HepG2 (cell line): Measurements from ENCODE around the gene SS18L1. TPM values are rescaled to one million over a fixed set of nuclear protein-coding genes. Genes with fewer than 3 reads are reported as not detected.

Experiments
- DNMT3B ChIP-seq: conservative IDR thresholded peaks from 2 replicates; pipeline ENCODE4 v1.6.1; 2016; ENCODE audit warnings: missing biosample characterization, control low read depth
- GLI4 ChIP-seq: sonication (generic); formaldehyde crosslinking; IDR thresholded peaks from 2 replicates; pipeline ENCODE4 v1.5.1; 2020; ENCODE audit warnings: missing genetic modification reagents, mild to moderate bottlenecking, moderate library complexity, borderline replicate concordance
- KDM5A ChIP-seq: fragments of 200-600 bp; sonication (generic); IDR thresholded peaks from 2 replicates; pipeline ENCODE4 v1.7.0; 2018; ENCODE audit warnings: antibody characterized with exemption, mild to moderate bottlenecking, low read length, borderline replicate concordance
- KDM6A ChIP-seq: IDR thresholded peaks from 2 replicates; pipeline ENCODE4 v1.6.1; 2016; ENCODE audit warnings: low read depth
- NKX3-1 ChIP-seq: sonication (generic); formaldehyde crosslinking; IDR thresholded peaks from 2 replicates; pipeline ENCODE4 v1.5.0; 2020; ENCODE audit warnings: missing genetic modification reagents
- PCBP2 ChIP-seq: fragments of 200-400 bp; formaldehyde crosslinking; optimal IDR thresholded peaks from 2 replicates; pipeline ENCODE3; 2018; ENCODE audit warnings: low read length, low read depth; ENCODE audit not compliant: poor library complexity, severe bottlenecking
- POLR2A ChIP-seq, 2 experiments: IDR thresholded peaks; 2 replicates each; pipeline ENCODE4 v1.6.1; 2011; ENCODE audit warnings: low read depth in 2 of 2, low read length in 2 of 2, mild to moderate bottlenecking in 1 of 2, moderate library complexity in 1 of 2; ENCODE audit not compliant: insufficient read depth in 1 of 2
- RBM22 ChIP-seq: fragments of 200-400 bp; formaldehyde crosslinking; optimal IDR thresholded peaks from 2 replicates; pipeline ENCODE3; 2017; ENCODE audit warnings: mild to moderate bottlenecking, low read length, moderate library complexity
- SOX5 ChIP-seq: IDR thresholded peaks from 2 replicates; pipeline ENCODE4 v1.6.1; 2016; ENCODE audit warnings: borderline replicate concordance
- TBP ChIP-seq: sonication (generic); formaldehyde crosslinking; IDR thresholded peaks from 2 replicates; pipeline ENCODE4 v1.5.0; 2020; ENCODE audit warnings: missing genetic modification reagents
- ZNF235 ChIP-seq: sonication (generic); formaldehyde crosslinking; IDR thresholded peaks from 2 replicates; pipeline ENCODE4 v1.8.1; 2023; ENCODE audit warnings: mild to moderate bottlenecking, missing genetic modification reagents, borderline replicate concordance
- ZNF335 ChIP-seq: sonication (generic); formaldehyde crosslinking; IDR thresholded peaks from 2 replicates; pipeline ENCODE4 v1.4.0; 2020; ENCODE audit warnings: missing genetic modification reagents
- ZNF589 ChIP-seq: sonication (generic); formaldehyde crosslinking; conservative IDR thresholded peaks from 2 replicates; pipeline ENCODE4 v1.8.0; 2022; ENCODE audit warnings: mild to moderate bottlenecking, moderate library complexity, missing genetic modification reagents
- ZNF7 ChIP-seq: IDR thresholded peaks from 2 replicates; pipeline ENCODE4 v1.6.1; 2016; ENCODE audit warnings: missing biosample characterization, missing genetic modification reagents
- ZNF768 ChIP-seq: sonication (generic); formaldehyde crosslinking; IDR thresholded peaks from 2 replicates; pipeline ENCODE4 v1.4.0; 2020; ENCODE audit warnings: missing genetic modification reagents
- ZNF792 ChIP-seq: IDR thresholded peaks from 2 replicates; pipeline ENCODE4 v1.6.1; 2016
- ZNF83 ChIP-seq: sonication (generic); formaldehyde crosslinking; IDR thresholded peaks from 2 replicates; pipeline ENCODE4 v1.4.0; 2020; ENCODE audit warnings: missing genetic modification reagents, mild to moderate bottlenecking, borderline replicate concordance
- ZNF839 ChIP-seq: sonication (generic); formaldehyde crosslinking; IDR thresholded peaks from 2 replicates; pipeline ENCODE4 v1.4.0; 2020; ENCODE audit warnings: missing genetic modification reagents, mild to moderate bottlenecking, borderline replicate concordance
- ZNF891 ChIP-seq: sonication (generic); formaldehyde crosslinking; IDR thresholded peaks from 2 replicates; pipeline ENCODE4 v1.5.0; 2020; ENCODE audit warnings: mild to moderate bottlenecking, missing genetic modification reagents
- polyA plus RNA-seq, 8 experiments: library from polyadenylated mRNA; depleted of rRNA in 3 of 8; stranded (reverse) in 7 of 8; unstranded in 1 of 8; fragments of >200 nt; fragmentation: Illumina TruSeq in 4 of 8; extraction: Trizol in 4 of 8; gene quantifications; 2 replicates each; pipeline versions ENCODE4 v1.2.1 to v1.2.3, GENCODE V29; 2011 to 2016; ENCODE audit warnings: low read depth in 4 of 8, missing spikeins in 1 of 8, mixed read lengths in 1 of 8; ENCODE audit not compliant: insufficient read depth in 1 of 8
- total RNA-seq, 5 experiments: library from RNA; depleted of rRNA; stranded (reverse); fragments of >200 nt; fragmentation: Illumina TruSeq; extraction: Trizol; gene quantifications; 2 replicates each; pipeline ENCODE4 v1.2.3, GENCODE V29; 2016; ENCODE audit warnings: low read depth in 1 of 5
- TF ChIP-seq, protein P1 (sequence below): sonication (generic); formaldehyde crosslinking; IDR thresholded peaks from 2 replicates; pipeline ENCODE4 v1.5.0; 2020; ENCODE audit warnings: mild to moderate bottlenecking, missing genetic modification reagents, borderline replicate concordance
- TF ChIP-seq, protein P2 (sequence below): sonication (generic); formaldehyde crosslinking; IDR thresholded peaks from 2 replicates; pipeline ENCODE4 v1.4.0; 2020; ENCODE audit warnings: mild to moderate bottlenecking, missing genetic modification reagents
- TF ChIP-seq, protein P3 (sequence below): sonication (generic); formaldehyde crosslinking; IDR thresholded peaks from 2 replicates; pipeline ENCODE4 v1.5.1; 2020; ENCODE audit warnings: missing genetic modification reagents, mild to moderate bottlenecking, borderline replicate concordance
- TF ChIP-seq, protein P4 (sequence below): sonication (generic); formaldehyde crosslinking; IDR thresholded peaks from 2 replicates; pipeline ENCODE4 v1.5.0; 2020; ENCODE audit warnings: missing genetic modification reagents
- TF ChIP-seq, protein P5 (sequence below): sonication (generic); formaldehyde crosslinking; IDR thresholded peaks from 2 replicates; pipeline ENCODE4 v1.4.0; 2020; ENCODE audit warnings: low read depth, mild to moderate bottlenecking, missing genetic modification reagents
- TF ChIP-seq, protein P6 (sequence below): sonication (generic); formaldehyde crosslinking; IDR thresholded peaks from 2 replicates; pipeline ENCODE4 v1.5.0; 2020; ENCODE audit warnings: mild to moderate bottlenecking, low read depth, missing genetic modification reagents, borderline replicate concordance

SS18L1 gene
- total and polyA plus RNA-seq, 2 of the 13 experiments (the other 11 are each of a cell fraction or from before 2014, with no cell fraction given) = 17.8 to 27.6 TPM

DNA sequence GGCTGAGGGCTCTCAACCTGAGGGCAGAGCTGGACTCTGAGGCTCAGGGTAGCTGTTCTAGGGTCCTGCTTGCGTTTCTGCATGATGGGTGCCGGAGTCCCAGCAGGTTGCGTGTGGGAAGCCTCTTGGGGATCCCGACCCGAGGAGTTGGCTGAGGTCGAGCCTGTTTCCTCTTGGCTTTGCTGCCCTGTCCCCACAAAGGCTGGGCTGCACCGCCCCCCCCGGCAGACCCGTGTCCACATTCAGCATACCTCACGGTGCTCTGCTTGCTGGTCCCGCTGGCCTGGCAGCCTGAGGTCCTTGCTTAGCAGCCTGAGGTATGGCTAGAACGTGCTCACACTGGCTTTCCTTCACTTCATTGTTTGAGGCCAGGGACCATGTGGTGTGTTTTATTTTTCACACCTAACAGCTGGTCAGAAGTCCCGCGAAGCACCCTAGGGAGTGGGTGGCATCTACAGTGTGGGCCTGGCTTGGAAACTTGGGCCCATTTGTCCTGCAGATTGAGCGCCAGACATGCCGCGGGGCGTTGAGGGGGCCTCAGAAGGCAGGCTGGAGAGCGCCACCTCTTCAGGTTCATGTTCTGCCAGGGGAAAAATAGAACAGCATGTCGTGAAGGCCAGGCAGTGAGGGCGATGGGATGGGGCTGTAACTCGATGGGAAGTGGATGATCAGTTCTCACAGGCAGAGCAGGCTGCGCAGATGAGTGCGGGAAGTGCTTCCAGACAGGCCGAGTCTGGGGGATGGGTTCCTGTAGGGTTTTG, 11.8 kb upstream of the SS18L1 start (continued):
- TF ChIP-seq PCBP2 (no peak), SOX5 (no peak), NKX3-1 (CRISPR knock-in tag) (no peak), ZNF839 (CRISPR knock-in tag) (no peak), ZNF335 (no peak), ZNF83 (CRISPR knock-in tag) (no peak), RBM22 (no peak), KDM6A (CRISPR knock-in tag) (no peak), ZNF7 (no peak), ZNF891 (CRISPR knock-in tag) (0 out of 2 replicates have a peak, but pooled peaks have one; percentile 10), ZNF792 (CRISPR knock-in tag) (no peak), KDM5A (no peak), GLI4 (CRISPR knock-in tag) (no peak), ZNF235 (CRISPR knock-in tag) (no peak), DNMT3B (CRISPR knock-in tag) (no peak), TBP (CRISPR knock-in tag) (no peak), ZNF768 (CRISPR knock-in tag) (peak; percentile 23; the same call in 1 of the 2 replicates), POLR2A (IDR thresholded peaks at IDR 0.05; ENCODE audit: insufficient read depth in 1 of 2, low read depth in 2 of 2, low read length in 2 of 2) (no peak), ZNF589 (0 out of 2 replicates have a peak, but pooled peaks have one; percentile 20)
- TF ChIP-seq, protein P1, sequence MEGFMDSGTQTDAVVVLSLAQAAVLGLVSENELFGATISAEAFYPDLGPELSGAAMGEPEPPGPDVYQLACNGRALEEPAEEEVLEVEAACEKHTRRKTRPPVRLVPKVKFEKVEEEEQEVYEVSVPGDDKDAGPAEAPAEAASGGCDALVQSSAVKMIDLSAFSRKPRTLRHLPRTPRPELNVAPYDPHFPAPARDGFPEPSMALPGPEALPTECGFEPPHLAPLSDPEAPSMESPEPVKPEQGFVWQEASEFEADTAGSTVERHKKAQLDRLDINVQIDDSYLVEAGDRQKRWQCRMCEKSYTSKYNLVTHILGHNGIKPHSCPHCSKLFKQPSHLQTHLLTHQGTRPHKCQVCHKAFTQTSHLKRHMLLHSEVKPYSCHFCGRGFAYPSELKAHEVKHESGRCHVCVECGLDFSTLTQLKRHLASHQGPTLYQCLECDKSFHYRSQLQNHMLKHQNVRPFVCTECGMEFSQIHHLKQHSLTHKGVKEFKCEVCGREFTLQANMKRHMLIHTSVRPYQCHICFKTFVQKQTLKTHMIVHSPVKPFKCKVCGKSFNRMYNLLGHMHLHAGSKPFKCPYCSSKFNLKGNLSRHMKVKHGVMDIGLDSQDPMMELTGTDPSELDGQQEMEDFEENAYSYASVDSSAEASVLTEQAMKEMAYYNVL = no peak
- TF ChIP-seq, protein P2, sequence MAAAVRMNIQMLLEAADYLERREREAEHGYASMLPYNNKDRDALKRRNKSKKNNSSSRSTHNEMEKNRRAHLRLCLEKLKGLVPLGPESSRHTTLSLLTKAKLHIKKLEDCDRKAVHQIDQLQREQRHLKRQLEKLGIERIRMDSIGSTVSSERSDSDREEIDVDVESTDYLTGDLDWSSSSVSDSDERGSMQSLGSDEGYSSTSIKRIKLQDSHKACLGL (CRISPR knock-in tag) = 0 out of 2 replicates have a peak, but pooled peaks have one; percentile 41
- TF ChIP-seq, protein P3, sequence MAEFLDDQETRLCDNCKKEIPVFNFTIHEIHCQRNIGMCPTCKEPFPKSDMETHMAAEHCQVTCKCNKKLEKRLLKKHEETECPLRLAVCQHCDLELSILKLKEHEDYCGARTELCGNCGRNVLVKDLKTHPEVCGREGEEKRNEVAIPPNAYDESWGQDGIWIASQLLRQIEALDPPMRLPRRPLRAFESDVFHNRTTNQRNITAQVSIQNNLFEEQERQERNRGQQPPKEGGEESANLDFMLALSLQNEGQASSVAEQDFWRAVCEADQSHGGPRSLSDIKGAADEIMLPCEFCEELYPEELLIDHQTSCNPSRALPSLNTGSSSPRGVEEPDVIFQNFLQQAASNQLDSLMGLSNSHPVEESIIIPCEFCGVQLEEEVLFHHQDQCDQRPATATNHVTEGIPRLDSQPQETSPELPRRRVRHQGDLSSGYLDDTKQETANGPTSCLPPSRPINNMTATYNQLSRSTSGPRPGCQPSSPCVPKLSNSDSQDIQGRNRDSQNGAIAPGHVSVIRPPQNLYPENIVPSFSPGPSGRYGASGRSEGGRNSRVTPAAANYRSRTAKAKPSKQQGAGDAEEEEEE (CRISPR knock-in tag) = no peak
- TF ChIP-seq, protein P4, sequence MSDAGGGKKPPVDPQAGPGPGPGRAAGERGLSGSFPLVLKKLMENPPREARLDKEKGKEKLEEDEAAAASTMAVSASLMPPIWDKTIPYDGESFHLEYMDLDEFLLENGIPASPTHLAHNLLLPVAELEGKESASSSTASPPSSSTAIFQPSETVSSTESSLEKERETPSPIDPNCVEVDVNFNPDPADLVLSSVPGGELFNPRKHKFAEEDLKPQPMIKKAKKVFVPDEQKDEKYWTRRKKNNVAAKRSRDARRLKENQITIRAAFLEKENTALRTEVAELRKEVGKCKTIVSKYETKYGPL (CRISPR knock-in tag) = no peak
- TF ChIP-seq, protein P5, sequence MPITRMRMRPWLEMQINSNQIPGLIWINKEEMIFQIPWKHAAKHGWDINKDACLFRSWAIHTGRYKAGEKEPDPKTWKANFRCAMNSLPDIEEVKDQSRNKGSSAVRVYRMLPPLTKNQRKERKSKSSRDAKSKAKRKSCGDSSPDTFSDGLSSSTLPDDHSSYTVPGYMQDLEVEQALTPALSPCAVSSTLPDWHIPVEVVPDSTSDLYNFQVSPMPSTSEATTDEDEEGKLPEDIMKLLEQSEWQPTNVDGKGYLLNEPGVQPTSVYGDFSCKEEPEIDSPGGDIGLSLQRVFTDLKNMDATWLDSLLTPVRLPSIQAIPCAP = no peak
- TF ChIP-seq, protein P6, sequence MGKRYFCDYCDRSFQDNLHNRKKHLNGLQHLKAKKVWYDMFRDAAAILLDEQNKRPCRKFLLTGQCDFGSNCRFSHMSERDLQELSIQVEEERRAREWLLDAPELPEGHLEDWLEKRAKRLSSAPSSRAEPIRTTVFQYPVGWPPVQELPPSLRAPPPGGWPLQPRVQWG = no peak
